ENCODE measurements around the gene ABI2.

The ABI2 gene

DNA sequence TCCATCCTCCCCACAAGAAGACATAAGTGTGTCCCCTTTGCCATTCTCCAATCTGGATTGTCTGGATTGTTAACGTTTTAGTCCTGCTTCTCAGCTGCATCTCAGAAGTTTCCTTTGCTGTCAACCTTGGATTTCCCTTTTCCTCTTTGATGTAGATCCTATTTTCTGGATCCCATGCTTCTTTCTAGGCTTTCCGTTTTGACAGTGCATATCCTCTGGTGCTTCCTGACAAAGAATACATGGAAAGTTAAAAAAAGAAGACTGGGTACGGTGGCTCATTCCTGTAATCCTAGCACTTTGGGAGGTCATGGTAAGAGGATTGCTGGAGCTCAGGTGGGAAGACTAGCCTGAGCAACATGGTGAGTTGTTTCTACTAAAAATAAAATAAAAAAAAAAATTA is 26.8 kb downstream of the ABI2 start:
- no peak overlapping the region for H3K27ac ChIP-seq (ENCODE audit: low read depth, low read length)
- no peak overlapping the region for H3K9ac ChIP-seq (ENCODE audit: low read length)
- no peak overlapping the region for H3K4me3 ChIP-seq (ENCODE audit: insufficient read depth, low read length, poor library complexity, severe bottlenecking)
- H4K20me1 ChIP-seq (ENCODE audit: low read depth, low read length), result no peaks in the 10 kb centered on the region
- peaks cover 19% of the 10 kb centered on the region; the same call in 1 of the 2 replicates for H3K79me2 ChIP-seq (ENCODE audit: insufficient read depth, low read length)
- no peaks in the 10 kb centered on the region for H3K9me3 ChIP-seq (ENCODE audit: insufficient read depth, low read length)
- H3F3A ChIP-seq (ENCODE audit: insufficient read depth), result no peaks in the 10 kb centered on the region
- H3K9me2 ChIP-seq (replicated peaks; ENCODE audit: insufficient read depth, low read length), result no peaks in the 10 kb centered on the region
- no peak overlapping the region for H2AFZ ChIP-seq (ENCODE audit: low read depth, low read length, severe bottlenecking)
- no peak overlapping the region for H3K4me2 ChIP-seq (ENCODE audit: low read depth, low read length, poor library complexity, severe bottlenecking)
- H3K36me3 ChIP-seq (ENCODE audit: low read length), result no peaks in the 10 kb centered on the region
- TF ChIP-seq, protein P1, sequence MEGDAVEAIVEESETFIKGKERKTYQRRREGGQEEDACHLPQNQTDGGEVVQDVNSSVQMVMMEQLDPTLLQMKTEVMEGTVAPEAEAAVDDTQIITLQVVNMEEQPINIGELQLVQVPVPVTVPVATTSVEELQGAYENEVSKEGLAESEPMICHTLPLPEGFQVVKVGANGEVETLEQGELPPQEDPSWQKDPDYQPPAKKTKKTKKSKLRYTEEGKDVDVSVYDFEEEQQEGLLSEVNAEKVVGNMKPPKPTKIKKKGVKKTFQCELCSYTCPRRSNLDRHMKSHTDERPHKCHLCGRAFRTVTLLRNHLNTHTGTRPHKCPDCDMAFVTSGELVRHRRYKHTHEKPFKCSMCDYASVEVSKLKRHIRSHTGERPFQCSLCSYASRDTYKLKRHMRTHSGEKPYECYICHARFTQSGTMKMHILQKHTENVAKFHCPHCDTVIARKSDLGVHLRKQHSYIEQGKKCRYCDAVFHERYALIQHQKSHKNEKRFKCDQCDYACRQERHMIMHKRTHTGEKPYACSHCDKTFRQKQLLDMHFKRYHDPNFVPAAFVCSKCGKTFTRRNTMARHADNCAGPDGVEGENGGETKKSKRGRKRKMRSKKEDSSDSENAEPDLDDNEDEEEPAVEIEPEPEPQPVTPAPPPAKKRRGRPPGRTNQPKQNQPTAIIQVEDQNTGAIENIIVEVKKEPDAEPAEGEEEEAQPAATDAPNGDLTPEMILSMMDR (IDR thresholded peaks at IDR 0.05; ENCODE audit: insufficient read depth, low read length, poor library complexity, severe bottlenecking), result no peak
- TF ChIP-seq EZH2phosphoT487 (conservative IDR thresholded peaks at IDR 0.05; ENCODE audit: low read length), result no peak
- H3K27me3 ChIP-seq (ENCODE audit: low read length), result no peaks in the 10 kb centered on the region

DNA sequence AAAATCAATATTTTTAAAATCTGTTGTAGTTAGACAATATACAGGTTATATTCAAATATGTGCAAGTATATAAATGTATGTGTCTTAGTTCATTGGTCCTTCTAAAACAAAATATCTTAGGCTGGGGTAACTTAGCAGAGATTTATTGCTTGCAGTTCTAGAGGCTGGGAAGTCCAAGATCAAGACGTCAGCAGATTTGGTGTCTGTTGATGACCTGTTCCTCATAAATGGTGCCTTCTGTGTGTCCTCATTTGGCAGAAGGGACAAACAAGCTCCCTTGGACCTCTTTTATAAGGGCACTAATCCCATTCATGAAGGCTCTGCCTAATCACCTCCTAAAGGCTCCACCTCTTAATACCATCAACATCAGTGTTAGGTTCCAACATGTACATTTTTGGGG is 31.3 kb downstream of the ABI2 start:
- no peak overlapping the region for H3K4me2 ChIP-seq (ENCODE audit: low read depth, low read length, poor library complexity, severe bottlenecking)
- H3K36me3 ChIP-seq (ENCODE audit: low read length), result no peaks in the 10 kb centered on the region
- H3K9ac ChIP-seq (ENCODE audit: low read length), result no peak overlapping the region
- H2AFZ ChIP-seq (ENCODE audit: low read depth, low read length, severe bottlenecking), result no peak overlapping the region
- H3K9me3 ChIP-seq (ENCODE audit: insufficient read depth, low read length), result no peaks in the 10 kb centered on the region
- TF ChIP-seq, protein P1 (IDR thresholded peaks at IDR 0.05; ENCODE audit: insufficient read depth, low read length, poor library complexity, severe bottlenecking), result no peak
- TF ChIP-seq EZH2phosphoT487 (conservative IDR thresholded peaks at IDR 0.05; ENCODE audit: low read length), result no peak
- no peaks in the 10 kb centered on the region; the same call in 1 of the 2 replicates for H3K79me2 ChIP-seq (ENCODE audit: insufficient read depth, low read length)
- H3K9me2 ChIP-seq (replicated peaks; ENCODE audit: insufficient read depth, low read length), result no peaks in the 10 kb centered on the region
- H3K27ac ChIP-seq (ENCODE audit: low read depth, low read length), result no peak overlapping the region
- no peaks in the 10 kb centered on the region for H3K27me3 ChIP-seq (ENCODE audit: low read length)
- H4K20me1 ChIP-seq (ENCODE audit: low read depth, low read length), result no peaks in the 10 kb centered on the region
- H3F3A ChIP-seq (ENCODE audit: insufficient read depth), result no peaks in the 10 kb centered on the region
- H3K4me3 ChIP-seq (ENCODE audit: insufficient read depth, low read length, poor library complexity, severe bottlenecking), result no peak overlapping the region

DNA sequence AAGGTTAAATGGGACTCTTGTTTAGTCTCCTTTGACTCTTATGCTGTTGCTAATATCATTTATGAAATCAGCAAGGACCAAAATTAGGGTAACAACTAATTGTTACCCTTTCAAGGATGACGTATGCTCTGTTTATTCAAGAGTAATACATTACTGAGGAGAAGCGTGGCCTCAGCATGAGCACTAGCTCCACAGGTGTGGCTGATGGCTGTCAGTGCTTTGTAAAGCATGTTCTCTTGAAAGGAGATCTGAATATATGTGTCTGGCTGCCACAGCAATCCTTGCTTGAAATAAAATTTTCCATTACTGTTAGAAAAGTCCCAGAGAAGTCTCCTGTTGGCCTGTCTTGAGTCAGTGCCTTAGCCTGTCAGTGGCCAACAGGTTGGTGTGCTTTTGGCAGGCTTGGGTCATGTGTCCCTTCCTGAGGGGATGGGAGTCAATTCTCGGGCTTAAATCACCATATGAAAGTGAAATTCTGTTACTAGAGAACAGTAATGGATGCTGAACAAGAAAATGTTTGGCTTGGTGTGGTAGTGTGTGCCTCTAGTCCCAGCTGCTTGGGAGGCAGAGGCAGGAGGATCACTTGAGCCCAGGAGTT is 32.7 kb downstream of the ABI2 start:
- H4K20me1 ChIP-seq (ENCODE audit: low read depth, low read length), result no peaks in the 10 kb centered on the region
- H2AFZ ChIP-seq (ENCODE audit: low read depth, low read length, severe bottlenecking), result no peak overlapping the region
- no peak overlapping the region for H3K27ac ChIP-seq (ENCODE audit: low read depth, low read length)
- TF ChIP-seq, protein P1 (IDR thresholded peaks at IDR 0.05; ENCODE audit: insufficient read depth, low read length, poor library complexity, severe bottlenecking), result no peak
- TF ChIP-seq EZH2phosphoT487 (conservative IDR thresholded peaks at IDR 0.05; ENCODE audit: low read length), result no peak
- no peaks in the 10 kb centered on the region for H3K36me3 ChIP-seq (ENCODE audit: low read length)
- H3K9me3 ChIP-seq (ENCODE audit: insufficient read depth, low read length), result no peaks in the 10 kb centered on the region
- H3K79me2 ChIP-seq (ENCODE audit: insufficient read depth, low read length), result no peaks in the 10 kb centered on the region
- no peaks in the 10 kb centered on the region for H3K9me2 ChIP-seq (replicated peaks; ENCODE audit: insufficient read depth, low read length)
- H3K27me3 ChIP-seq (ENCODE audit: low read length), result no peaks in the 10 kb centered on the region
- H3K9ac ChIP-seq (ENCODE audit: low read length), result no peak overlapping the region
- no peaks in the 10 kb centered on the region for H3F3A ChIP-seq (ENCODE audit: insufficient read depth)
- H3K4me2 ChIP-seq (ENCODE audit: low read depth, low read length, poor library complexity, severe bottlenecking), result no peak overlapping the region
- no peak overlapping the region for H3K4me3 ChIP-seq (ENCODE audit: insufficient read depth, low read length, poor library complexity, severe bottlenecking)

All from SU-DHL-6 (cell line).